ENCODE data around the gene TRIM34. TPM values are rescaled to one million over a fixed set of nuclear protein-coding genes. Genes with fewer than 3 reads are reported as not detected.
"Not testable (repeated sequence)": the region's sequence is repeated elsewhere in the genome, so short reads cannot be mapped to it uniquely, and the experiment has no call there.

Gene TRIM34
- total RNA-seq, 1 experiment from 2014 or later = 1.5 TPM

GRCh38 chr11:5589906-5590305 lies 34.9 kb upstream of the TRIM34 start:
- POLR2A ChIA-PET; intact Hi-C loops (cut with micrococcal nuclease; ENCODE audit: unreplicated experiment); ATAC-seq; H3K4me1 ChIP-seq (ENCODE audit: control insufficient read depth, insufficient read depth, low read length); H3K27ac ChIP-seq (ENCODE audit: low read length); DNase-seq (ENCODE audit: low read depth, low spot score); H3K36me3 ChIP-seq (ENCODE audit: control insufficient read depth, insufficient read depth, low read length); H3K27me3 ChIP-seq (ENCODE audit: control insufficient read depth, insufficient read depth, low read length); BruUV-seq (replicated peaks); in situ Hi-C loops (cut with HindIII; ENCODE audit: low pct_unique_long_range_greater_than_20kb, low sequenced_read_pairs); H3K9me3 ChIP-seq (ENCODE audit: control insufficient read depth, insufficient read depth, low read depth, low read length); H3K4me3 ChIP-seq (ENCODE audit: low read depth in 2 of 2, low read length in 2 of 2): not testable (repeated sequence)
- CTCF ChIA-PET = interaction anchor here (2.2 kb wide), 1 partner anchor 10 kb away, joined by 5 read pairs; no protein-coding TSS in a partner anchor

- no TSS peak for BruUV-seq (replicated peaks)
- ChIA-PET CTCF (interaction anchor here (2.2 kb wide), 1 partner anchor 8 kb away, joined by 5 read pairs; no protein-coding TSS in a partner anchor), POLR2A (interaction anchor here (0.6 kb wide), 1 partner anchor 11 kb away, joined by 4 read pairs; no protein-coding TSS in a partner anchor)
- Histone ChIP-seq H3K36me3 (ENCODE audit: control insufficient read depth, insufficient read depth, low read length) (no peaks in the 10 kb centered on the region), H3K4me3 (ENCODE audit: low read depth in 2 of 2, low read length in 2 of 2) (no peak overlapping the region), H3K27ac (ENCODE audit: low read length) (no peak overlapping the region), H3K27me3 (ENCODE audit: control insufficient read depth, insufficient read depth, low read length) (no peaks in the 10 kb centered on the region), H3K4me1 (ENCODE audit: control insufficient read depth, insufficient read depth, low read length) (peaks cover 5% of the 10 kb centered on the region; the same call in 1 of the 2 replicates), H3K9me3 (ENCODE audit: control insufficient read depth, insufficient read depth, low read depth, low read length) (no peaks in the 10 kb centered on the region)
- no peak for TF ChIP-seq POLR2AphosphoS5 (IDR thresholded peaks at IDR 0.05; ENCODE audit: low read depth, low read length)
- no peak for TF ChIP-seq SIN3A (IDR thresholded peaks at IDR 0.05; ENCODE audit: borderline replicate concordance, insufficient read depth, low read depth, low read length)
- TF ChIP-seq TCF7L2 (IDR thresholded peaks at IDR 0.05; ENCODE audit: low read depth, low read length) = no peak
- TF ChIP-seq REST (IDR thresholded peaks at IDR 0.05; ENCODE audit: insufficient read depth in 1 of 2, low read depth in 2 of 2, low read length in 1 of 2) = no peak
- no peak for TF ChIP-seq CTCF (IDR thresholded peaks at IDR 0.05)
- no peak for ATAC-seq
- no peak for DNase-seq (ENCODE audit: low read depth, low spot score)
- intact Hi-C loops (cut with micrococcal nuclease; ENCODE audit: unreplicated experiment) (no loop called here), in situ Hi-C loops (cut with HindIII; ENCODE audit: low pct_unique_long_range_greater_than_20kb, low sequenced_read_pairs) (no loop called here)
Measured at GRCh38 chr11:5591613-5592012, 33.2 kb upstream of the TRIM34 start.

GRCh38 chr11:5592615-5593014 lies 32.2 kb upstream of the TRIM34 start:
- Histone ChIP-seq H3K27ac (ENCODE audit: low read length) (no peak overlapping the region; the same call in 1 of the 2 replicates), H3K4me3 (ENCODE audit: low read depth in 2 of 2, low read length in 2 of 2) (no peak overlapping the region), H3K27me3 (ENCODE audit: control insufficient read depth, insufficient read depth, low read length) (no peaks in the 10 kb centered on the region), H3K9me3 (ENCODE audit: control insufficient read depth, insufficient read depth, low read depth, low read length) (no peaks in the 10 kb centered on the region), H3K36me3 (ENCODE audit: control insufficient read depth, insufficient read depth, low read length) (no peaks in the 10 kb centered on the region), H3K4me1 (ENCODE audit: control insufficient read depth, insufficient read depth, low read length) (peaks cover 5% of the 10 kb centered on the region; the same call in 1 of the 2 replicates)
- in situ Hi-C loops (cut with HindIII; ENCODE audit: low pct_unique_long_range_greater_than_20kb, low sequenced_read_pairs) = no loop called here
- CTCF ChIA-PET = no interaction called here
- POLR2A ChIA-PET = interaction anchor here (0.7 kb wide), 1 partner anchor 196 kb away, joined by 8 read pairs; no protein-coding TSS in a partner anchor
- BruUV-seq (replicated peaks) = no TSS peak
- DNase-seq (ENCODE audit: low read depth, low spot score) = no peak
- no peak for TF ChIP-seq TCF7L2 (IDR thresholded peaks at IDR 0.05; ENCODE audit: low read depth, low read length)
- no peak for TF ChIP-seq CTCF (IDR thresholded peaks at IDR 0.05)
- no peak for TF ChIP-seq POLR2AphosphoS5 (IDR thresholded peaks at IDR 0.05; ENCODE audit: low read depth, low read length)
- TF ChIP-seq REST (IDR thresholded peaks at IDR 0.05; ENCODE audit: insufficient read depth in 1 of 2, low read depth in 2 of 2, low read length in 1 of 2) = no peak
- no peak for TF ChIP-seq SIN3A (IDR thresholded peaks at IDR 0.05; ENCODE audit: borderline replicate concordance, insufficient read depth, low read depth, low read length)
- ATAC-seq = no peak
- intact Hi-C loops (cut with micrococcal nuclease; ENCODE audit: unreplicated experiment) = no loop called here

All from Panc1 (cell line).